ENCODE data around the gene MAP3K19.
A peak's percentile ranks its signal among the peaks of the same experiment; 100 is the strongest.
"Not testable (repeated sequence)": the region's sequence is repeated elsewhere in the genome, so short reads cannot be mapped to it uniquely, and the experiment has no call there.

Gene MAP3K19

GRCh38 chr2:135052042-135052876, 5.0 kb upstream of the MAP3K19 start, which contains the start of gene RAB3GAP1:
Gene RAB3GAP1, plus strand, starts transcription at chr2:135052292. Its CDS starts 16 bp downstream, at chr2:135052308.
- peak; percentile 56 for FAIRE-seq

- no peak for FAIRE-seq
These were observed 3.4 kb upstream of the MAP3K19 start for GRCh38 chr2:135050684-135051083.

- no peak for FAIRE-seq
These were observed 2.9 kb upstream of the MAP3K19 start for GRCh38 chr2:135050132-135050531.

- no peak for FAIRE-seq
These were observed 875 bp upstream of the MAP3K19 start for GRCh38 chr2:135048122-135048521.

- FAIRE-seq, result no peak
These were observed 3.9 kb downstream of the MAP3K19 start for GRCh38 chr2:135043345-135043744.

GRCh38 chr2:135037831-135038230, 9.4 kb downstream of the MAP3K19 start:
- FAIRE-seq, result no peak

- FAIRE-seq, result not testable (repeated sequence)
These were observed 14.0 kb downstream of the MAP3K19 start for GRCh38 chr2:135033216-135033615.

- FAIRE-seq, result no peak
These were observed 16.4 kb downstream of the MAP3K19 start for GRCh38 chr2:135030826-135031225.

GRCh38 chr2:135029481-135030134, 17.6 kb downstream of the MAP3K19 start:
- FAIRE-seq, result no peak

GRCh38 chr2:135023886-135024485, 23.3 kb downstream of the MAP3K19 start:
- FAIRE-seq, result no peak

GRCh38 chr2:135022952-135023880, 24.0 kb downstream of the MAP3K19 start:
- FAIRE-seq, result no peak

GRCh38 chr2:135021618-135022017, 25.6 kb downstream of the MAP3K19 start:
- no peak for FAIRE-seq

GRCh38 chr2:135011633-135012032, 35.6 kb downstream of the MAP3K19 start:
- FAIRE-seq, result no peak

GRCh38 chr2:135010200-135010942, 36.9 kb downstream of the MAP3K19 start:
- no peak for FAIRE-seq

- no peak for FAIRE-seq
These were observed 37.9 kb downstream of the MAP3K19 start for GRCh38 chr2:135009339-135009738.

GRCh38 chr2:135005753-135006152, 41.5 kb downstream of the MAP3K19 start:
- FAIRE-seq, result no peak

GRCh38 chr2:135004005-135004746, 43.1 kb downstream of the MAP3K19 start:
- peak; percentile 92 for FAIRE-seq

GRCh38 chr2:135002836-135003235, 44.4 kb downstream of the MAP3K19 start:
- FAIRE-seq, result no peak

- no peak for FAIRE-seq
These were observed 47.7 kb downstream of the MAP3K19 start for GRCh38 chr2:134999521-134999920.

GRCh38 chr2:134988994-134989605, 58.1 kb downstream of the MAP3K19 start:
- peak; percentile 96 for FAIRE-seq

- FAIRE-seq, result no peak
These were observed 62.2 kb downstream of the MAP3K19 start for GRCh38 chr2:134985061-134985460.

Data from G401.6 (cell line).